Glutamatergic neuron (in vitro differentiated cells): Measurements from ENCODE around the gene MAP4K2. TPM values are rescaled to one million over a fixed set of nuclear protein-coding genes. Genes with fewer than 3 reads are reported as not detected.

ENCODE experiments used
- DNase-seq: peaks from one replicate; pipeline ENCODE4 v3.0.0; 2022
- H3K27ac Mint-ChIP-seq: one replicate; pipeline ENCODE4 v1.8.0; 2020; ENCODE audit warnings: mild to moderate bottlenecking, mixed read lengths, inconsistent platforms; ENCODE audit not compliant: unreplicated experiment
- H3K27me3 Mint-ChIP-seq: one replicate; pipeline ENCODE4 v1.8.0; 2020; ENCODE audit warnings: mild to moderate bottlenecking, moderate library complexity, mixed read lengths, inconsistent platforms; ENCODE audit not compliant: unreplicated experiment
- H3K36me3 Mint-ChIP-seq: one replicate; pipeline ENCODE4 v1.8.0; 2020; ENCODE audit warnings: mild to moderate bottlenecking, mixed read lengths, inconsistent platforms; ENCODE audit not compliant: unreplicated experiment
- H3K4me1 Mint-ChIP-seq: one replicate; pipeline ENCODE4 v1.8.0; 2020; ENCODE audit warnings: mild to moderate bottlenecking, low read depth, mixed read lengths, inconsistent platforms; ENCODE audit not compliant: unreplicated experiment
- H3K4me3 Mint-ChIP-seq: one replicate; pipeline ENCODE4 v1.8.0; 2020; ENCODE audit warnings: mild to moderate bottlenecking, mixed read lengths, inconsistent platforms; ENCODE audit not compliant: unreplicated experiment
- H3K9me3 Mint-ChIP-seq: one replicate; pipeline ENCODE4 v1.8.0; 2020; ENCODE audit warnings: mild to moderate bottlenecking, moderate library complexity, mixed read lengths, inconsistent platforms; ENCODE audit not compliant: unreplicated experiment
- total RNA-seq: library from RNA; stranded (reverse); fragmentation: NEBNext Ultra II Directional; extraction: Animal tissue kit (Norgen Biotek cat#: 25700); gene quantifications from one replicate; pipeline ENCODE4 v1.2.1, GENCODE V29; 2021; ENCODE audit not compliant: unreplicated experiment
- TF ChIP-seq, protein P1 (sequence below): fragments of 200-600 bp; sonication (generic); IDR thresholded peaks from one replicate; pipeline ENCODE4 v1.5.0; 2021; ENCODE audit not compliant: partially characterized antibody, unreplicated experiment

MAP4K2 gene
- total RNA-seq, 1 donor from 2014 or later = 15.9 TPM

- no peak overlapping the region for H3K4me3 Mint-ChIP-seq
- TF ChIP-seq, protein P1, sequence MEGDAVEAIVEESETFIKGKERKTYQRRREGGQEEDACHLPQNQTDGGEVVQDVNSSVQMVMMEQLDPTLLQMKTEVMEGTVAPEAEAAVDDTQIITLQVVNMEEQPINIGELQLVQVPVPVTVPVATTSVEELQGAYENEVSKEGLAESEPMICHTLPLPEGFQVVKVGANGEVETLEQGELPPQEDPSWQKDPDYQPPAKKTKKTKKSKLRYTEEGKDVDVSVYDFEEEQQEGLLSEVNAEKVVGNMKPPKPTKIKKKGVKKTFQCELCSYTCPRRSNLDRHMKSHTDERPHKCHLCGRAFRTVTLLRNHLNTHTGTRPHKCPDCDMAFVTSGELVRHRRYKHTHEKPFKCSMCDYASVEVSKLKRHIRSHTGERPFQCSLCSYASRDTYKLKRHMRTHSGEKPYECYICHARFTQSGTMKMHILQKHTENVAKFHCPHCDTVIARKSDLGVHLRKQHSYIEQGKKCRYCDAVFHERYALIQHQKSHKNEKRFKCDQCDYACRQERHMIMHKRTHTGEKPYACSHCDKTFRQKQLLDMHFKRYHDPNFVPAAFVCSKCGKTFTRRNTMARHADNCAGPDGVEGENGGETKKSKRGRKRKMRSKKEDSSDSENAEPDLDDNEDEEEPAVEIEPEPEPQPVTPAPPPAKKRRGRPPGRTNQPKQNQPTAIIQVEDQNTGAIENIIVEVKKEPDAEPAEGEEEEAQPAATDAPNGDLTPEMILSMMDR = no peak
- DNase-seq = no peak
- no peaks in the 10 kb centered on the region for H3K4me1 Mint-ChIP-seq
- H3K27ac Mint-ChIP-seq = no peak overlapping the region
- H3K36me3 Mint-ChIP-seq = no peaks in the 10 kb centered on the region
- peaks cover 11% of the 10 kb centered on the region for H3K27me3 Mint-ChIP-seq
- H3K9me3 Mint-ChIP-seq = no peaks in the 10 kb centered on the region
These were observed 10.5 kb downstream of the MAP4K2 start for GRCh38 chr11:64792482-64792881.

DNA sequence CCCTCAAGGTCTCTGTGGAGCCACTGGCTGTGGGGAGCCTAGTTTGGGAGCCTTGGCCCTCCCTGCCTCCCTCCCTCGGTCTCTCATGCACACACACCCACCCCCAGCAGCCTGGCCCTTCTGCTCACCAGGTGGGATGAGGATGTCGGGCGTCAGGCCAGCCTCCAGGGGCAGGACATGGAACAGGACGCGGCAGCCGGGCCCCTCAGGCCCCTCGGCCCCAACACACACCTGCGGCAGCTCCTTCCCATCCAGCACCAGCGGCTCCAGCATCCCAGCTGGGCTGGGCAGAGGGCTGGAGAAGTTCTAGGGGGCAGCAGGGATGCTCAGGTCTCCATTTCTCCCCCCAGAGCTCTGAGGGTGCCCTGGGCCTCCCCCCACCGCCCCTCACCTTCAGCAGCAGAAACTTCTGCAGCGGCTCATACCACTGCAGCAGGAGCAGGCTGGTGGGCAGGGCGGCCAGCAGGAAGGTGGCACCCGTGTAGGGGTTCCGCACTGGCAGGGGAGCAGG lies 11.2 kb downstream of the MAP4K2 start:
- no peak for DNase-seq
- TF ChIP-seq, protein P1 = no peak
- no peaks in the 10 kb centered on the region for H3K4me1 Mint-ChIP-seq
- no peak overlapping the region for H3K4me3 Mint-ChIP-seq
- H3K9me3 Mint-ChIP-seq = no peaks in the 10 kb centered on the region
- H3K36me3 Mint-ChIP-seq = no peaks in the 10 kb centered on the region
- H3K27me3 Mint-ChIP-seq = peaks cover 11% of the 10 kb centered on the region
- H3K27ac Mint-ChIP-seq = no peak overlapping the region

DNA sequence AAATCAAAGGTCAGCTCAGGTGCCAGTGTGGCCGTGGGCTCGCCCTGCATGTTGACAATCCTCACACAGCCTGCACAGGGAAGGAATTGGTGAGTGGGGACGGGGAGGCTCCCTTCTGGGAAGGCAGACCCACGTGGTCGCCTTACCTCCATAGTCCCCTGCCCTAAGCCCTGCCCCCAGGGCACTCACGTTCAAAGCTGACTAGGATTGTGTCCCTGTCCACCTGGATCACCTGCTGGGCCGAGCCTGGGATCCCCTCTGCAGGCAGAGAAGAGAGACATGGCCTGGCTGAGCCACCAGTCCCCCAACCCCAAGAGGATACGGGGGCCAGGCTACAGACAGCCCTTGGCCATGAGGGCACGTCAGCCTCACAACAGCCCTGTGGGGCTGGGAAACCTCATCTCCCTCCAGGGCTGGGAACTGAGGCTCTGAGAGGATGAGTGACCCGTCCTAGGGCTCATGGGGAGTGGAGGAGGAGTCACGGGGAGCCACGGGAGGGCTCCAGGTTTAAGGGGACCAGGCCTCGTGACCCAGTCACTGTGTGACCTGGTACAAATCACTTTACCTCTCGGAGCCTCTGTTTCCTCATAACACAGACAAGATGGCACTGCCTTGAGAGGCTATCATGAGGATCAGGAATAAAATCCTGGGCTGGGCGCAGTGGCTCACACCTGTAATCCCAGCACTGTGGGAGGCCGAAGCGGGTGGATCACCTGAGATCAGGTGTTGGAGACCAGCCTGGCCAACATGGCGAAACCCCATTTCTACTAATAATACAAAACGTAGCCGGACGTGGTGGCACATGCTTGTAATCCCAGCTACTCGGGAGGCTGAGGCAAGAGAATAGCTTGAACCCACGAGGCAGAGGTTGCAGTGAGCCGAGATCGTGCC lies 12.6 kb downstream of the MAP4K2 start:
- no peak overlapping the region for H3K27ac Mint-ChIP-seq
- peaks cover 11% of the 10 kb centered on the region for H3K27me3 Mint-ChIP-seq

DNA sequence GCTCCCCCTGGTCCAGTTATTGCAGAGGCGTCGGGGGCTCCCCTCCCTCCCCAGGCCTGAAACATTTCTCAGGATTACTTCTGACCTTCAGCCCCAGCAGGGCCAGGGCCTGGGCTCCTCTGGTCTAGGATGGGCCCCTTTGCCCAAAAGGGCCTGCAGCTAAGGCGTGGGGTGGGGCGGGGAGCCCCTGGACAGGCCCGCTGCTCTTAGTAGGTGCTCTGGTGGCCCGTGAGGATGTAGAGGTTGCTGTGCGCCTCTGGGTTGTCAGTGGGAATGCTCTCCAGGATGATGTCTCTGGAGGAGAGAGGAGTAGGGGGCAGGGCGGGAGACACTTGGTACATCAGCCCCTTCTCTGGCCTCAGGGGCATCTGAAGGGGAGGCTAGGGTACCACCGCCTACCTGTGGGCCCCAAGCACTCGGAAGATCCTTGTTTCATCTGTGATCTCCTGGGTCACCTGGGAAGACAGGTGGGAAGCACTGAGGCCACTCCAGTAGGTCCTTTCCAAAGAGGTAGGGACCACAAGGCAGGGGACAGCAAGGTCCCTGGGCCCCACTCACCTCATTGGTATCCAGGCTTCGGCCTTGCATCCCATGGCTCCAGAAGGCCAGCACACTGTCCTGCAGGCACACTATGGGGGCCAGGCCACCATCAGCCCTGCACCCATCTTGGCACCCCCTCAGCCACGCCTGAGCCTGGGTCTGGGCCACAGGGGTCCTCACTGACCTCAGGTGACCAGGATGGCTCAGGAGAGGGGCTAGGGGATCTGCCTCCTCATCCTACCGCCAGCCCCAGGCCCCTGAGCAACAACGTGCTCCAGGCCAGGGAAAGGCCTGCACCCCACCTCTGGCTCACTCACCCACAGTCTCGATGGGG lies 13.4 kb downstream of the MAP4K2 start:
- no peaks in the 10 kb centered on the region for H3K4me1 Mint-ChIP-seq
- TF ChIP-seq, protein P1 = no peak
- H3K36me3 Mint-ChIP-seq = no peaks in the 10 kb centered on the region
- H3K9me3 Mint-ChIP-seq = no peaks in the 10 kb centered on the region
- DNase-seq = no peak
- no peak overlapping the region for H3K27ac Mint-ChIP-seq
- H3K4me3 Mint-ChIP-seq = no peak overlapping the region
- H3K27me3 Mint-ChIP-seq = peaks cover 9% of the 10 kb centered on the region

More for the DNA sequence above, 12.6 kb downstream of the MAP4K2 start:
- H3K4me3 Mint-ChIP-seq = no peak overlapping the region
- DNase-seq = no peak
- TF ChIP-seq, protein P1 = no peak
- no peaks in the 10 kb centered on the region for H3K36me3 Mint-ChIP-seq
- H3K9me3 Mint-ChIP-seq = no peaks in the 10 kb centered on the region
- H3K4me1 Mint-ChIP-seq = no peaks in the 10 kb centered on the region
